Lower lobe of right lung (tissue), 2 donors: ENCODE measurements around the gene TTC23L. TPM values are rescaled to one million over a fixed set of nuclear protein-coding genes. Genes with fewer than 3 reads are reported as not detected.
A peak's percentile ranks its signal among the peaks of the same experiment; 100 is the strongest.

Source experiments
- ATAC-seq, 2 donors: fragments of 200-7000 bp; cut with Tn5 transposase; one replicate each; pipeline ENCODE4 v1.9.1; 2020 to 2022; ENCODE audit warnings: mild to moderate bottlenecking in 2 of 2, moderate library complexity in 2 of 2
- DNase-seq: peaks from one replicate; pipeline ENCODE4 v3.0.0-alpha.2; 2020
- H3K27ac ChIP-seq: fragments of 200-600 bp; one replicate; pipeline ENCODE4 v1.8.0; 2022
- H3K27me3 ChIP-seq: fragments of 200-600 bp; one replicate; pipeline ENCODE4 v1.8.0; 2022; ENCODE audit warnings: low read depth
- H3K36me3 ChIP-seq: fragments of 200-600 bp; one replicate; pipeline ENCODE4 v1.8.0; 2022; ENCODE audit warnings: mild to moderate bottlenecking
- H3K4me1 ChIP-seq: fragments of 200-600 bp; one replicate; pipeline ENCODE4 v1.8.0; 2022
- H3K4me3 ChIP-seq: fragments of 200-600 bp; one replicate; pipeline ENCODE4 v1.8.0; 2022; ENCODE audit warnings: mild to moderate bottlenecking
- H3K9me3 ChIP-seq: fragments of 200-600 bp; one replicate; pipeline ENCODE4 v1.8.0; 2022
- intact Hi-C: fragments of 100-400 bp; cut with DNase I; formaldehyde crosslinking; loops from one replicate; pipeline ENCODE4 v1.11.0; 2022
- total RNA-seq: library from RNA; stranded (reverse); fragmentation: NEBNext Ultra II Directional; extraction: Animal tissue kit (Norgen Biotek cat#: 25700); gene quantifications from one replicate; pipeline ENCODE4 v1.2.1, GENCODE V29; 2021
- TF ChIP-seq, protein P1 (sequence below): fragments of 200-600 bp; IDR thresholded peaks from one replicate; pipeline ENCODE4 v1.8.0; 2022; ENCODE audit warnings: antibody characterized with exemption, mild to moderate bottlenecking
- donor health status: DM: no; HTN: yes; CAD: no; lungs with severe emphysema.

TTC23L gene
- total RNA-seq, 1 donor from 2014 or later: 1.3 TPM

DNA sequence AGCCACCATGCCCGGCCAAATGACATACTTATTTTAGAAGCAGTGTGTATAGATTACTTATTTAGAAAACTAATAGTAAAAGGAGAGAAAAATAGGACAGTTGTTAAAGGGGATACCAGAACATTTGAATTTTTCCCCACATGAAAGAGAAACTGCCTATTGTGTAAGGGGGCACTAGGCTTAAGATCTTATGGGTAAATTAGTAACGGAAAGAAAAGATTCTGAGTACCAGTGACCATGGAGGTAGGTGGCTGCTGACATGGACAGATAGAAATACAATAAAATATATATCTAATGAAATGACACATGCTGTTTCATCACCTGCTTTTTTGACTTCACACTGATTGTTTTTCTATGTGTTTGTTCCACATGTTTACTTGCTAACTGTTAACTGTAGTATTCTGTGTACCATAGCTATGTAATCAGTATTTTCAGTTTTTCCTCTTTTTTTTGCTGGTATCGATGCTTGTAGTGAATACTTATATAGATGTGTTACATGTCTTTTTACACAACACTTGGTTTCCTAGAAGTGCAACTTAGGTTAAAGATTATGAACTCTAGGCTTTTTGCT is 87.4 kb downstream of the TTC23L start:
- no peak for DNase-seq
- ATAC-seq: no peak
- Histone ChIP-seq H3K27ac (no peak overlapping the region), H3K9me3 (no peaks in the 10 kb centered on the region), H3K27me3 (no peaks in the 10 kb centered on the region), H3K4me1 (peaks cover 34% of the 10 kb centered on the region), H3K36me3 (peaks cover 54% of the 10 kb centered on the region), H3K4me3 (no peak overlapping the region)
- intact Hi-C loops: no loop called here
- TF ChIP-seq, protein P1, sequence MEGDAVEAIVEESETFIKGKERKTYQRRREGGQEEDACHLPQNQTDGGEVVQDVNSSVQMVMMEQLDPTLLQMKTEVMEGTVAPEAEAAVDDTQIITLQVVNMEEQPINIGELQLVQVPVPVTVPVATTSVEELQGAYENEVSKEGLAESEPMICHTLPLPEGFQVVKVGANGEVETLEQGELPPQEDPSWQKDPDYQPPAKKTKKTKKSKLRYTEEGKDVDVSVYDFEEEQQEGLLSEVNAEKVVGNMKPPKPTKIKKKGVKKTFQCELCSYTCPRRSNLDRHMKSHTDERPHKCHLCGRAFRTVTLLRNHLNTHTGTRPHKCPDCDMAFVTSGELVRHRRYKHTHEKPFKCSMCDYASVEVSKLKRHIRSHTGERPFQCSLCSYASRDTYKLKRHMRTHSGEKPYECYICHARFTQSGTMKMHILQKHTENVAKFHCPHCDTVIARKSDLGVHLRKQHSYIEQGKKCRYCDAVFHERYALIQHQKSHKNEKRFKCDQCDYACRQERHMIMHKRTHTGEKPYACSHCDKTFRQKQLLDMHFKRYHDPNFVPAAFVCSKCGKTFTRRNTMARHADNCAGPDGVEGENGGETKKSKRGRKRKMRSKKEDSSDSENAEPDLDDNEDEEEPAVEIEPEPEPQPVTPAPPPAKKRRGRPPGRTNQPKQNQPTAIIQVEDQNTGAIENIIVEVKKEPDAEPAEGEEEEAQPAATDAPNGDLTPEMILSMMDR: no peak

DNA sequence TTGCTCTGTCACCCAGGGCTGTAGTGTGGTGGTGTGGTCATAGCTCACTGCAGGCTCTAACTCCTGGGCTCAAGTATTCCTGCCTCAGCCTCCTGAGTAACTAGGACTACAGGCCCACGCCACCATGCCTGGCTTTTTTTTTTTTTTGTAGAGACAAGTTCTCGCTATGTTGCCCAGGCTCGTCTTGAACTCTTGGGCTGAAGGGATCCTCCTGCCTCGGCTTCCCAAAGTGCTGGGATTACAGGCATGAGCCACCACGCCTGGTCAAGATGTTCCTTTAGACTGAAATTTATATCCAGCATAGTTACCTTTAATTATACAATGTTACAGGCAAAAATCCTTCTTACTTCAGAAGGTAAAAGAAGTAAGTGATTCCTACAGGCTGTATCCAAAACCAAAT is 88.8 kb downstream of the TTC23L start:
- Histone ChIP-seq H3K9me3 (no peaks in the 10 kb centered on the region), H3K27ac (no peak overlapping the region), H3K27me3 (no peaks in the 10 kb centered on the region), H3K36me3 (peaks cover 40% of the 10 kb centered on the region), H3K4me3 (no peak overlapping the region), H3K4me1 (peaks cover 41% of the 10 kb centered on the region)
- intact Hi-C loops: no loop called here
- TF ChIP-seq, protein P1: no peak
- DNase-seq (no peak), ATAC-seq (no peak)

- Histone ChIP-seq H3K36me3 (peaks cover 37% of the 10 kb centered on the region), H3K4me3 (no peak overlapping the region), H3K27ac (no peak overlapping the region), H3K4me1 (peaks cover 39% of the 10 kb centered on the region), H3K9me3 (no peaks in the 10 kb centered on the region), H3K27me3 (no peaks in the 10 kb centered on the region)
- intact Hi-C loops: no loop called here
- DNase-seq: no peak
- TF ChIP-seq, protein P1: no peak
- no peak for ATAC-seq
These were observed 89.3 kb downstream of the TTC23L start for GRCh38 chr5:34928267-34928666.

- Histone ChIP-seq H3K27me3 (no peaks in the 10 kb centered on the region), H3K36me3 (peaks cover 33% of the 10 kb centered on the region), H3K9me3 (no peaks in the 10 kb centered on the region), H3K4me3 (peak within 1 kb of the TSS; percentile 80), H3K27ac (peak within 1 kb of the TSS; percentile 88), H3K4me1 (peaks cover 31% of the 10 kb centered on the region)
- TF ChIP-seq, protein P1: no peak
- ATAC-seq (peak; percentile 96 to 98), DNase-seq (peak; percentile 99)
- intact Hi-C loops: no loop called here
These were observed 90.3 kb downstream of the TTC23L start, which contains the start of gene DNAJC21 for GRCh38 chr5:34929134-34929719. DNAJC21 (plus strand) TSS chr5:34929559; CDS start chr5:34929820, 261 bp downstream.

DNA sequence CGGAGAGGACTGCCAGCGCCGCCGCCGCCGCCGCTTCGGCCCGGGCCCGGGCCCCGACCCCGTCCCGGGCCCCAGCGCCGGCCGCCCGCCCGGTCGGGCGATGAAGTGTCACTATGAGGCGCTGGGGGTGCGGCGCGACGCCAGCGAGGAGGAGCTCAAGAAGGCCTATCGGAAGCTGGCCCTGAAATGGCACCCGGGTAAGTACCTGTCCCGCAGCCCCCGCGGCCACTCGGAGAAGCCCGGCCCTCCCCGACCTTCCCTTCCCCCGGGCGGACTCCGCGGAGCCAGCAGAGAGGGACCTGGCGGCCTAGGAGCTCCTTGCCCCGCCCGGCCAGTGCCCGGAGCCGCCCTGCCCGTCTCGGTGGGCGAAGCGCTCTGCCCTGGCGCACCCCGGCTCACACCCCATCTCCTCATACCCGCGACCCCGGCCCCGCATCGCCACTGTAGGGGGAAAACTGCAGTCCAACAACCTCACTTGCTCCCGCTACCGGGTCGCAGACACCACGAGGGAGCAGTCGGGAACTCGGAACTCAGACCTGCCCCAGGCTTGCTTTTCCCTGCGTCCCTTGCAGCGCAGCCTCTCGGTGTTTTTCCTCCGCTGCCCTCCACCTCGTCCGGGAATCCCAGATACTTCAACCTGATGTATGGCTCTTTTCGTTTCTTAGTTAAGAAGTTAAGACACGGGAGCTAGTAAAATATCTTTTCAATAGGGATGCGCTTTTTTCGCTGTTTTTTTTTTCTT is 90.9 kb downstream of the TTC23L start:
- Histone ChIP-seq H3K9me3 (no peaks in the 10 kb centered on the region), H3K4me3 (peak overlapping the region; percentile 80), H3K27ac (peak overlapping the region; percentile 88), H3K4me1 (peaks cover 27% of the 10 kb centered on the region), H3K36me3 (peaks cover 27% of the 10 kb centered on the region), H3K27me3 (no peaks in the 10 kb centered on the region)
- TF ChIP-seq, protein P1: no peak
- ATAC-seq (peak; percentile 88 to 89), DNase-seq (peak; percentile 96)
- intact Hi-C loops: no loop called here
